ENCODE data around the gene AQP12B. TPM values are rescaled to one million over a fixed set of nuclear protein-coding genes. Genes with fewer than 3 reads are reported as not detected.
"Not testable (repeated sequence)": the region's sequence is repeated elsewhere in the genome, so short reads cannot be mapped to it uniquely, and the experiment has no call there.

The AQP12B gene
- total RNA-seq = under 0.01 TPM

- not testable (repeated sequence) for DNase-seq (ENCODE audit: low read depth in 2 of 3, low spot score in 2 of 3)
Measured at GRCh38 chr2:240682431-240683224, at the start of gene AQP12B. TSS of gene AQP12B (minus strand) at chr2:240682885. CDS start at chr2:240682837, 48 bp downstream.

GRCh38 chr2:240732184-240732583 is 49.5 kb upstream of the AQP12B start:
- no peak for DNase-seq (ENCODE audit: low read depth in 2 of 3, low spot score in 2 of 3)

GRCh38 chr2:240731178-240731545 is 48.5 kb upstream of the AQP12B start:
- no peak for DNase-seq (ENCODE audit: low read depth in 2 of 3, low spot score in 2 of 3)

- no peak for DNase-seq (ENCODE audit: low read depth in 2 of 3, low spot score in 2 of 3)
Measured at GRCh38 chr2:240730501-240731177, 48.0 kb upstream of the AQP12B start.

GRCh38 chr2:240728827-240729226 is 46.1 kb upstream of the AQP12B start:
- no peak for DNase-seq (ENCODE audit: low read depth in 2 of 3, low spot score in 2 of 3)

GRCh38 chr2:240728361-240728760 is 45.7 kb upstream of the AQP12B start:
- DNase-seq (ENCODE audit: low read depth in 2 of 3, low spot score in 2 of 3) = no peak

GRCh38 chr2:240727913-240728312 is 45.2 kb upstream of the AQP12B start:
- no peak for DNase-seq (ENCODE audit: low read depth in 2 of 3, low spot score in 2 of 3)

- DNase-seq (ENCODE audit: low read depth in 2 of 3, low spot score in 2 of 3) = no peak
Measured at GRCh38 chr2:240727439-240727838, 44.8 kb upstream of the AQP12B start.

- no peak for DNase-seq (ENCODE audit: low read depth in 2 of 3, low spot score in 2 of 3)
Measured at GRCh38 chr2:240726876-240727275, 44.2 kb upstream of the AQP12B start.

- no peak for DNase-seq (ENCODE audit: low read depth in 2 of 3, low spot score in 2 of 3)
Measured at GRCh38 chr2:240725671-240726070, 43.0 kb upstream of the AQP12B start.

- no peak for DNase-seq (ENCODE audit: low read depth in 2 of 3, low spot score in 2 of 3)
Measured at GRCh38 chr2:240725266-240725665, 42.6 kb upstream of the AQP12B start.

GRCh38 chr2:240724431-240724830 is 41.7 kb upstream of the AQP12B start:
- no peak for DNase-seq (ENCODE audit: low read depth in 2 of 3, low spot score in 2 of 3)

GRCh38 chr2:240723851-240724250 is 41.2 kb upstream of the AQP12B start:
- no peak for DNase-seq (ENCODE audit: low read depth in 2 of 3, low spot score in 2 of 3)

- DNase-seq (ENCODE audit: low read depth in 2 of 3, low spot score in 2 of 3) = no peak
Measured at GRCh38 chr2:240722796-240723735, 40.4 kb upstream of the AQP12B start.

GRCh38 chr2:240722376-240722775 is 39.7 kb upstream of the AQP12B start:
- no peak for DNase-seq (ENCODE audit: low read depth in 2 of 3, low spot score in 2 of 3)

- no peak for DNase-seq (ENCODE audit: low read depth in 2 of 3, low spot score in 2 of 3)
Measured at GRCh38 chr2:240721596-240722180, 39.0 kb upstream of the AQP12B start.

GRCh38 chr2:240720686-240721595 is 38.3 kb upstream of the AQP12B start:
- no peak for DNase-seq (ENCODE audit: low read depth in 2 of 3, low spot score in 2 of 3)

- no peak for DNase-seq (ENCODE audit: low read depth in 2 of 3, low spot score in 2 of 3)
Measured at GRCh38 chr2:240719676-240720545, 37.2 kb upstream of the AQP12B start.

Measured in hematopoietic multipotent progenitor cell (in vitro differentiated cells).